NCI-H526 (cell line): ENCODE measurements around the gene COG4.

Experiments
- DNase-seq, 2 experiments: peaks; one replicate each; lab custom pipeline; 2025; lab: John Stamatoyannopoulos, UW

Gene COG4

GRCh38 chr16:70526403-70526802, 3.0 kb upstream of the COG4 start:
- no peak for DNase-seq

- peak in 1 of 2 experiments; percentile 3 for DNase-seq
Measured at GRCh38 chr16:70524399-70524825, 1.1 kb upstream of the COG4 start.

- peak; percentile 55 to 77 for DNase-seq
Measured at GRCh38 chr16:70523743-70524398, 517 bp upstream of the COG4 start, which contains the start of gene SF3B3. Gene SF3B3, plus strand, starts transcription at chr16:70523816. Its CDS starts 2,841 bp downstream, at chr16:70526657.

- no peak for DNase-seq
Measured at GRCh38 chr16:70522216-70523075, 908 bp downstream of the COG4 start.

- no peak for DNase-seq
Measured at GRCh38 chr16:70520612-70521297, 2.6 kb downstream of the COG4 start.

- no peak for DNase-seq
Measured at GRCh38 chr16:70512456-70512855, 10.9 kb downstream of the COG4 start.

GRCh38 chr16:70511833-70512232, 11.5 kb downstream of the COG4 start:
- no peak for DNase-seq

- no peak for DNase-seq
Measured at GRCh38 chr16:70510216-70510615, 13.1 kb downstream of the COG4 start.

GRCh38 chr16:70508752-70509151, 14.6 kb downstream of the COG4 start:
- no peak for DNase-seq

- DNase-seq, result no peak
Measured at GRCh38 chr16:70496513-70496912, 26.8 kb downstream of the COG4 start.

GRCh38 chr16:70495425-70496182, 27.8 kb downstream of the COG4 start:
- DNase-seq, result no peak

GRCh38 chr16:70494777-70495176, 28.6 kb downstream of the COG4 start:
- DNase-seq, result no peak

GRCh38 chr16:70494202-70494770, 29.1 kb downstream of the COG4 start:
- no peak for DNase-seq

- no peak for DNase-seq
Measured at GRCh38 chr16:70493802-70494201, 29.6 kb downstream of the COG4 start.

- DNase-seq, result no peak
Measured at GRCh38 chr16:70490261-70490660, 33.1 kb downstream of the COG4 start.

- DNase-seq, result no peak
Measured at GRCh38 chr16:70484867-70485266, 38.5 kb downstream of the COG4 start.

- no peak for DNase-seq
Measured at GRCh38 chr16:70483426-70483825, 39.9 kb downstream of the COG4 start.

- no peak for DNase-seq
Measured at GRCh38 chr16:70482624-70483023, 40.7 kb downstream of the COG4 start.

- no peak for DNase-seq
Measured at GRCh38 chr16:70481929-70482536, 41.3 kb downstream of the COG4 start.

GRCh38 chr16:70480127-70481105, 42.9 kb downstream of the COG4 start:
- DNase-seq, result no peak
